Stimulated activated naive CD8-positive, alpha-beta T cell treated with anti-CD3 and anti-CD28 coated beads, Interleukin-15, Interleukin-2, amounts not matched to agents 100 ng/mL and 50 ng/mL, for 24 hours (primary cell): ENCODE measurements around the gene BUB1B.
"Not testable (repeated sequence)": the region's sequence is repeated elsewhere in the genome, so short reads cannot be mapped to it uniquely, and the experiment has no call there.

ENCODE experiments used
- H3K27ac Mint-ChIP-seq: one replicate; pipeline ENCODE4 v1.8.0; 2021; ENCODE audit warnings: mild to moderate bottlenecking, mixed read lengths
- H3K27me3 Mint-ChIP-seq: one replicate; pipeline ENCODE4 v1.8.0; 2021; ENCODE audit warnings: mixed read lengths
- H3K36me3 Mint-ChIP-seq: one replicate; pipeline ENCODE4 v1.8.0; 2021; ENCODE audit warnings: low read depth, mixed read lengths
- H3K4me1 Mint-ChIP-seq: one replicate; pipeline ENCODE4 v1.8.0; 2021; ENCODE audit warnings: low read depth, mixed read lengths
- H3K4me3 Mint-ChIP-seq: one replicate; pipeline ENCODE4 v1.8.0; 2021; ENCODE audit warnings: mild to moderate bottlenecking, mixed read lengths
- H3K9me3 Mint-ChIP-seq: one replicate; pipeline ENCODE4 v1.8.0; 2021; ENCODE audit warnings: mixed read lengths

Gene BUB1B

DNA sequence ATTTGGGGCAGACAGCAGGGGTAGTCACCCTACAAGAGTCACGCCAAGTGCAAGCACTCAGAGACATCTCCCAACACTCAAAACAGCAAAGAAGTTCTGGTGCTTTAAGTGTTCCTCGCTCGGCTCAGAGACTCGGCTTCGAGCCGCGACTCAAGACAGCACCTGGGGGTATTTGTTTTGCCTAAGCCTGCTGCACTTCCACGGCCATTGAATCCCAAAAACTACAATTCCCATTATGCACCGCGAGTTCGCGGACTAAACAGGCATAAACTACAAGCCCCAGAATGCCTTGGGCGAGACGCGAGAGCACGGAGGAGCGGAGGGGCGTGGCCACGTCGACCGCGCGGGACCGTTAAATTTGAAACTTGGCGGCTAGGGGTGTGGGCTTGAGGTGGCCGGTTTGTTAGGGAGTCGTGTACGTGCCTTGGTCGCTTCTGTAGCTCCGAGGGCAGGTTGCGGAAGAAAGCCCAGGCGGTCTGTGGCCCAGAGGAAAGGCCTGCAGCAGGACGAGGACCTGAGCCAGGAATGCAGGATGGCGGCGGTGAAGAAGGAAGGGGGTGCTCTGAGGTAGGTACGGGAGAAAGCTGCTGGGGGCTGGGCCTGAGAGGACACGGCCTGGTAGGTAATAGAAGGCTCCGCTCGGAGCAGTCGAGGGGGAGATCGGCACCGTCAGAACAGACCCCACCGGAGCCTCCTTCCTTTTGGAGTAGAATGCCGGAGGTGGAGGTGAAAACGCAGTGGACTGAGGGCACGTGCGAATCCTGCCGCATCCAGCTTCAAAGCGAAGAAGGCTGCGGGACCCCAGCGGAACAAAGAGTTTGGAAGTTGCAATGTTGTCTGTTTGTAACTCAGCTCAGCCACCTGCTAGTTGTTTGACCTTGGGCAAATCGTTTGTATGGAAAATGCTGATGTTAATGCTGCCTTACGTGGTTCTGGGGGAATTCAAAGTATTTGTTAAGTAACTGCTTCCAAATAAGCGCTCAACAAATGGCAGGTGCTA lies at the start of gene BUB1B:
TSS of gene BUB1B (plus strand) at position 381 of the 1,000 bp plus-strand sequence. CDS start at position 533, 152 bp downstream.
- no peak within 1 kb of the TSS for H3K4me3 Mint-ChIP-seq
- peaks cover 23% of the 10 kb centered on the region for H3K36me3 Mint-ChIP-seq
- H3K27ac Mint-ChIP-seq: no peak within 1 kb of the TSS
- no peaks in the 10 kb centered on the region for H3K27me3 Mint-ChIP-seq
- peaks cover 10% of the 10 kb centered on the region for H3K4me1 Mint-ChIP-seq
- no peaks in the 10 kb centered on the region for H3K9me3 Mint-ChIP-seq

- Mint-ChIP-seq H3K27me3 (peaks cover 11% of the 10 kb centered on the region), H3K36me3 (no peaks in the 10 kb centered on the region), H3K9me3 (no peaks in the 10 kb centered on the region), H3K4me1 (peaks cover 44% of the 10 kb centered on the region), H3K4me3 (no peak overlapping the region), H3K27ac (no peak overlapping the region)
Observed at GRCh38 chr15:40111888-40112287, 49.0 kb upstream of the BUB1B start.

- Mint-ChIP-seq H3K9me3 (no peaks in the 10 kb centered on the region), H3K27me3 (peaks cover 11% of the 10 kb centered on the region), H3K27ac (peak overlapping the region; percentile 62), H3K36me3 (no peaks in the 10 kb centered on the region), H3K4me3 (no peak overlapping the region), H3K4me1 (peaks cover 36% of the 10 kb centered on the region)
Observed at GRCh38 chr15:40112789-40113188, 48.1 kb upstream of the BUB1B start.

- Mint-ChIP-seq H3K9me3 (no peaks in the 10 kb centered on the region), H3K27me3 (peaks cover 11% of the 10 kb centered on the region), H3K4me3 (no peak overlapping the region), H3K4me1 (peaks cover 24% of the 10 kb centered on the region), H3K36me3 (no peaks in the 10 kb centered on the region), H3K27ac (no peak overlapping the region)
Observed at GRCh38 chr15:40114218-40114617, 46.7 kb upstream of the BUB1B start.

- H3K27me3 Mint-ChIP-seq, H3K27ac Mint-ChIP-seq, H3K36me3 Mint-ChIP-seq, H3K4me3 Mint-ChIP-seq, H3K9me3 Mint-ChIP-seq: not testable (repeated sequence)
- peaks cover 21% of the 10 kb centered on the region for H3K4me1 Mint-ChIP-seq
Observed at GRCh38 chr15:40115106-40115505, 45.8 kb upstream of the BUB1B start.

DNA sequence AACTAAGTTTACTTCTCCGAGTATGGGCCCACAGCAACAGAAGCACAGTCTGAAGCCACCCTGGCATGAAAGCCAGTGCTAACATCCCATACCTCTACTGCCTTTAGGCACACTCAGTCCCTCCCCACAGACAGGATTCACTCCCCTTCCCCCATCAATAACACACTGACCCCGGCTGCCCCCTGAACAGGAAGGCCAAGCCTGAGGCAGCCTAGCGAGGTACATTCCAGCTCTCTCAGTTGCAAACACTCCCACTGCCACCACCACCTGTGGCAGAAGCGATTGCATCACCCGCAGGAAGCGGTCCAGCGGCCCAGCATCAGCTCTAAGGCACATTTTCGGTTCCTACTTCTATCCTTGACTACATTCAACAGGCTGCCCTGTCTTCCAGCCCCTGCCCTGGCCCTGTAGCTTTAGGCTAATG lies 45.2 kb upstream of the BUB1B start:
- H3K27ac Mint-ChIP-seq: peak overlapping the region; percentile 84
- peaks cover 7% of the 10 kb centered on the region for H3K27me3 Mint-ChIP-seq
- peaks cover 21% of the 10 kb centered on the region for H3K4me1 Mint-ChIP-seq
- no peaks in the 10 kb centered on the region for H3K36me3 Mint-ChIP-seq
- H3K9me3 Mint-ChIP-seq: no peaks in the 10 kb centered on the region
- H3K4me3 Mint-ChIP-seq: peak overlapping the region; percentile 46

DNA sequence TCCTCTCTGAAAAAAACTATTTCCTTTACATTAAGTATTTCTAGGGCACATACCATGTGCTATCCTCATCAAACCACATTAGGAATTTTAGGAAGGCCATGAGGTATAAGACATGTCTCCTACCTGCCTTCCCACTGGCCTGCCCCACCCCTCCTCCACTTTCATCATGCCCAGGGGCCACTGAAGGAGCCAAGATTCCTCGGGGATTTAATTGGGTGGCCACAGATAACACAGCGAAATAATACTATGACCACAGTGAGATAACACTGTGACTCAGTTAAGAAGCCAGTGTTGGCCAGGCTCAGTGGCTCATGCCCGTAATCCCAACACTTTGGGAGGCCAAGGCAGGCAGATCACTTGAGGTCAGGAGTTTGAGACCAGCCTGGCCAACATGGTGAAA lies 42.4 kb upstream of the BUB1B start:
- H3K9me3 Mint-ChIP-seq: no peaks in the 10 kb centered on the region
- H3K4me1 Mint-ChIP-seq: peaks cover 21% of the 10 kb centered on the region
- no peaks in the 10 kb centered on the region for H3K36me3 Mint-ChIP-seq
- no peak overlapping the region for H3K4me3 Mint-ChIP-seq
- no peaks in the 10 kb centered on the region for H3K27me3 Mint-ChIP-seq
- no peak overlapping the region for H3K27ac Mint-ChIP-seq

GRCh38 chr15:40121911-40122638 lies 38.8 kb upstream of the BUB1B start:
- no peaks in the 10 kb centered on the region for H3K4me1 Mint-ChIP-seq
- no peaks in the 10 kb centered on the region for H3K27me3 Mint-ChIP-seq
- no peak overlapping the region for H3K27ac Mint-ChIP-seq
- no peaks in the 10 kb centered on the region for H3K36me3 Mint-ChIP-seq
- H3K4me3 Mint-ChIP-seq: no peak overlapping the region
- no peaks in the 10 kb centered on the region for H3K9me3 Mint-ChIP-seq

DNA sequence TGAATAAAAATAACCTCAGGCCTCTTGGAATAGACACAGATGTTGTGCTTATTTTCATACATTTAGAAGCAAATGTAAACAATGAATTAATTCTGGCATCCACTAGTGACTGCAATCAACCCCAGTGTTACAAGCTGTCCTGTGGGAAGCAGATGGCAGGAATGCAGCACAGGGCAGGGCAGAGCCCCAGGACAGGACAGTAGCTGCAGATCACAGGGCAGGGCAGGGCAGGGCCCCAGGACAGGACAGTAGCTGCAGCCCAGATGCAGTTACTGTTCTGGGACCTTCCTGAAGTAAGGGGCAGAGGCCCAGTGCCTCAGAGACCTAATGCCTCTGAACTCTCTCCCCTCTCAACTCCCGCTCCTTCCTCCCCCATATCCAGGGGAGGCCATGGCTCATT lies 37.9 kb upstream of the BUB1B start:
- H3K4me3 Mint-ChIP-seq, H3K36me3 Mint-ChIP-seq, H3K27me3 Mint-ChIP-seq, H3K4me1 Mint-ChIP-seq, H3K9me3 Mint-ChIP-seq, H3K27ac Mint-ChIP-seq: not testable (repeated sequence)

- not testable (repeated sequence) for H3K4me3 Mint-ChIP-seq, H3K9me3 Mint-ChIP-seq, H3K27ac Mint-ChIP-seq, H3K4me1 Mint-ChIP-seq, H3K36me3 Mint-ChIP-seq, H3K27me3 Mint-ChIP-seq
Observed at GRCh38 chr15:40123863-40124262, 37.0 kb upstream of the BUB1B start.

GRCh38 chr15:40124333-40124732 lies 36.5 kb upstream of the BUB1B start:
- H3K9me3 Mint-ChIP-seq, H3K27me3 Mint-ChIP-seq, H3K27ac Mint-ChIP-seq, H3K36me3 Mint-ChIP-seq, H3K4me3 Mint-ChIP-seq, H3K4me1 Mint-ChIP-seq: not testable (repeated sequence)

DNA sequence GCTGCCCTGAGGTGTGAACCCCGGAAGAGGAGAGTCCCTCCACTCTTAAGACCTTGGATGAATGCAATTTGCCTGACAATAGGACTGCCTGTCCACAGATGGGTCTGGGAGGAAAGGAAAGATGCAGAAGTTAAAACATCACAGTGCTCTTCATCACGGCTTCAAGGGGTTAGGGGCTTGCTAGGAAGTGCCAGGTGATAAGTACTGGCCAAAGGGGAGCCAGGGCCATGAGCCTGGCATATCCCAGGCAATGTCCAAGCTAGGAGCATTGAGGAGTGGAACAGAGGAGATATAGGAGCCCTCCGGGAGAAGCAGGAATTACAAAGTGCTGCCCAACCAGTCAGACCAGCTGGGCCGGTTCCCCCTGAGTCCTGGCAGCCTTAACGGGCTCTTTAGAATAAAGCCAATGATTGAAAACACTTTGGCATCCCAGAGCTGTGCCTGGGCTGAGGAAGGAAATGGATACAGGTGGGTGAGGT lies 36.0 kb upstream of the BUB1B start:
- not testable (repeated sequence) for H3K4me3 Mint-ChIP-seq, H3K27ac Mint-ChIP-seq, H3K9me3 Mint-ChIP-seq, H3K36me3 Mint-ChIP-seq, H3K4me1 Mint-ChIP-seq, H3K27me3 Mint-ChIP-seq

- no peaks in the 10 kb centered on the region for H3K36me3 Mint-ChIP-seq
- H3K4me3 Mint-ChIP-seq: no peak overlapping the region
- no peaks in the 10 kb centered on the region for H3K9me3 Mint-ChIP-seq
Observed at GRCh38 chr15:40125950-40126349, 34.9 kb upstream of the BUB1B start.

GRCh38 chr15:40128766-40129660 lies 31.9 kb upstream of the BUB1B start:
- no peak overlapping the region for H3K27ac Mint-ChIP-seq
- no peaks in the 10 kb centered on the region for H3K36me3 Mint-ChIP-seq
- peaks cover 6% of the 10 kb centered on the region for H3K27me3 Mint-ChIP-seq
- no peak overlapping the region for H3K4me3 Mint-ChIP-seq
- no peaks in the 10 kb centered on the region for H3K4me1 Mint-ChIP-seq
- H3K9me3 Mint-ChIP-seq: no peaks in the 10 kb centered on the region

More at GRCh38 chr15:40125950-40126349, 34.9 kb upstream of the BUB1B start:
- Mint-ChIP-seq H3K27ac (no peak overlapping the region), H3K27me3 (peaks cover 6% of the 10 kb centered on the region), H3K4me1 (no peaks in the 10 kb centered on the region)
